DOHH2 (cell line): Measurements from ENCODE around the gene FBXO15.

Experiments
- CTCF ChIP-seq: fragments of 200-600 bp; sonication (generic); IDR thresholded peaks from one replicate; pipeline ENCODE4 v1.5.1; 2014; ENCODE audit warnings: antibody characterized with exemption, mild to moderate bottlenecking, low read depth, low read length; ENCODE audit not compliant: poor library complexity, severe bottlenecking
- EZH2phosphoT487 ChIP-seq: fragments of 200-600 bp; sonication (generic); IDR thresholded peaks from 2 replicates; pipeline ENCODE4 v1.6.1; 2017; ENCODE audit warnings: borderline replicate concordance, mild to moderate bottlenecking, antibody characterized with exemption, low read length, moderate library complexity, mixed read lengths

GRCh38 chr18:74064510-74064909 lies 83.1 kb downstream of the FBXO15 start:
- TF ChIP-seq CTCF, result no peak
- TF ChIP-seq EZH2phosphoT487, result no peak
